Measurements from ENCODE around the gene RAB14.

- TF ChIP-seq, protein P1, sequence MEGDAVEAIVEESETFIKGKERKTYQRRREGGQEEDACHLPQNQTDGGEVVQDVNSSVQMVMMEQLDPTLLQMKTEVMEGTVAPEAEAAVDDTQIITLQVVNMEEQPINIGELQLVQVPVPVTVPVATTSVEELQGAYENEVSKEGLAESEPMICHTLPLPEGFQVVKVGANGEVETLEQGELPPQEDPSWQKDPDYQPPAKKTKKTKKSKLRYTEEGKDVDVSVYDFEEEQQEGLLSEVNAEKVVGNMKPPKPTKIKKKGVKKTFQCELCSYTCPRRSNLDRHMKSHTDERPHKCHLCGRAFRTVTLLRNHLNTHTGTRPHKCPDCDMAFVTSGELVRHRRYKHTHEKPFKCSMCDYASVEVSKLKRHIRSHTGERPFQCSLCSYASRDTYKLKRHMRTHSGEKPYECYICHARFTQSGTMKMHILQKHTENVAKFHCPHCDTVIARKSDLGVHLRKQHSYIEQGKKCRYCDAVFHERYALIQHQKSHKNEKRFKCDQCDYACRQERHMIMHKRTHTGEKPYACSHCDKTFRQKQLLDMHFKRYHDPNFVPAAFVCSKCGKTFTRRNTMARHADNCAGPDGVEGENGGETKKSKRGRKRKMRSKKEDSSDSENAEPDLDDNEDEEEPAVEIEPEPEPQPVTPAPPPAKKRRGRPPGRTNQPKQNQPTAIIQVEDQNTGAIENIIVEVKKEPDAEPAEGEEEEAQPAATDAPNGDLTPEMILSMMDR (IDR thresholded peaks at IDR 0.05): no peak
- no peak for TF ChIP-seq POLR2A (IDR thresholded peaks at IDR 0.05)
Measured at GRCh38 chr9:121138561-121138960, 63.1 kb downstream of the RAB14 start.

Measured in testis (tissue), 2 donors.